Measurements from ENCODE around the gene MAD1L1.

GRCh38 chr7:2198760-2199159 is 34.0 kb downstream of the MAD1L1 start:
- no peak for TF ChIP-seq CTCF (IDR thresholded peaks at IDR 0.05; ENCODE audit: borderline replicate concordance, extremely low read depth, low read length, poor library complexity, severe bottlenecking)
- TF ChIP-seq EZH2 (IDR thresholded peaks at IDR 0.05; ENCODE audit: borderline replicate concordance, low read depth, low read length, severe bottlenecking): no peak

Measured in DND-41 (cell line).